Neural crest cell (in vitro differentiated cells): ENCODE results near the gene IL2RG. TPM values are rescaled to one million over a fixed set of nuclear protein-coding genes. Genes with fewer than 3 reads are reported as not detected.

Source experiments
- DNase-seq: peaks from one replicate; pipeline ENCODE4 v3.0.0; 2021; ENCODE audit warnings: low read depth, mixed read lengths, low spot score
- H3K27ac Mint-ChIP-seq: one replicate; pipeline ENCODE4 v1.8.0; 2021; ENCODE audit warnings: mild to moderate bottlenecking, mixed read lengths; ENCODE audit not compliant: unreplicated experiment
- H3K27me3 Mint-ChIP-seq: 2 replicates; pipeline ENCODE4 v1.8.0; 2021; ENCODE audit warnings: low read depth, mild to moderate bottlenecking, mixed read lengths
- H3K36me3 Mint-ChIP-seq: 2 replicates; pipeline ENCODE4 v1.8.0; 2021; ENCODE audit warnings: low read depth, mild to moderate bottlenecking, mixed read lengths
- H3K4me1 Mint-ChIP-seq: 2 replicates; pipeline ENCODE4 v1.8.0; 2021; ENCODE audit warnings: mixed read lengths
- H3K4me3 Mint-ChIP-seq: one replicate; pipeline ENCODE4 v1.8.0; 2021; ENCODE audit warnings: mild to moderate bottlenecking, mixed read lengths
- H3K9me3 Mint-ChIP-seq: 2 replicates; pipeline ENCODE4 v1.8.0; 2021; ENCODE audit warnings: mixed read lengths
- total RNA-seq: library from RNA; stranded (reverse); gene quantifications from 2 replicates; pipeline ENCODE4 v1.2.1, GENCODE V29; 2021
- TF ChIP-seq, protein P1 (sequence below): fragments of 200-600 bp; sonication (generic); conservative IDR thresholded peaks from 2 replicates; pipeline ENCODE4 v1.5.0; 2021; ENCODE audit warnings: antibody characterized with exemption, mild to moderate bottlenecking

The IL2RG gene
- total RNA-seq, 1 donor from 2014 or later, result not detected

DNA sequence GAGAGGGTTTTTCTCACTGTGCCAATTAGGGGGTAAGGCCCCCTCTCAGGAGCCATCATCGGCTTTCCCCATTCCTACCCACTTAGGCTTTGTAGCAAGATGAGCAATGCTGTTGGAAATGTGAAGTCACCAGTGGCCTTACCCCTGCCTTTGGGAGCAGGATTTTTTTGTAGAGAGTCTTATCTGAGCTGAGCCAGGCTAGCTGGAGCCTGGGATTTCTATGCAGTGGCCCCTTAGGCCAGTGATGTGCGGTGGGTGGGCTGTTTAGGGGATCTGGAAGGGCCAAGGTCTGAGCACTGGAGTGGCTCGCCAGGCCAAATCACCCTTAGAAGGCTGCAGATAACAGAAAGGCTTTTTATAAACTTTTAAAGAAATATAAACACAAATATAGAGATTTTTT, 9.1 kb downstream of the IL2RG start:
- Mint-ChIP-seq H3K27me3 (peaks cover 28% of the 10 kb centered on the region), H3K9me3 (peaks cover 4% of the 10 kb centered on the region), H3K36me3 (peaks cover 5% of the 10 kb centered on the region), H3K4me3 (peak overlapping the region; percentile 75), H3K4me1 (peaks cover 58% of the 10 kb centered on the region), H3K27ac (no peak overlapping the region)
- DNase-seq, result no peak
- TF ChIP-seq, protein P1, sequence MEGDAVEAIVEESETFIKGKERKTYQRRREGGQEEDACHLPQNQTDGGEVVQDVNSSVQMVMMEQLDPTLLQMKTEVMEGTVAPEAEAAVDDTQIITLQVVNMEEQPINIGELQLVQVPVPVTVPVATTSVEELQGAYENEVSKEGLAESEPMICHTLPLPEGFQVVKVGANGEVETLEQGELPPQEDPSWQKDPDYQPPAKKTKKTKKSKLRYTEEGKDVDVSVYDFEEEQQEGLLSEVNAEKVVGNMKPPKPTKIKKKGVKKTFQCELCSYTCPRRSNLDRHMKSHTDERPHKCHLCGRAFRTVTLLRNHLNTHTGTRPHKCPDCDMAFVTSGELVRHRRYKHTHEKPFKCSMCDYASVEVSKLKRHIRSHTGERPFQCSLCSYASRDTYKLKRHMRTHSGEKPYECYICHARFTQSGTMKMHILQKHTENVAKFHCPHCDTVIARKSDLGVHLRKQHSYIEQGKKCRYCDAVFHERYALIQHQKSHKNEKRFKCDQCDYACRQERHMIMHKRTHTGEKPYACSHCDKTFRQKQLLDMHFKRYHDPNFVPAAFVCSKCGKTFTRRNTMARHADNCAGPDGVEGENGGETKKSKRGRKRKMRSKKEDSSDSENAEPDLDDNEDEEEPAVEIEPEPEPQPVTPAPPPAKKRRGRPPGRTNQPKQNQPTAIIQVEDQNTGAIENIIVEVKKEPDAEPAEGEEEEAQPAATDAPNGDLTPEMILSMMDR, result no peak

DNA sequence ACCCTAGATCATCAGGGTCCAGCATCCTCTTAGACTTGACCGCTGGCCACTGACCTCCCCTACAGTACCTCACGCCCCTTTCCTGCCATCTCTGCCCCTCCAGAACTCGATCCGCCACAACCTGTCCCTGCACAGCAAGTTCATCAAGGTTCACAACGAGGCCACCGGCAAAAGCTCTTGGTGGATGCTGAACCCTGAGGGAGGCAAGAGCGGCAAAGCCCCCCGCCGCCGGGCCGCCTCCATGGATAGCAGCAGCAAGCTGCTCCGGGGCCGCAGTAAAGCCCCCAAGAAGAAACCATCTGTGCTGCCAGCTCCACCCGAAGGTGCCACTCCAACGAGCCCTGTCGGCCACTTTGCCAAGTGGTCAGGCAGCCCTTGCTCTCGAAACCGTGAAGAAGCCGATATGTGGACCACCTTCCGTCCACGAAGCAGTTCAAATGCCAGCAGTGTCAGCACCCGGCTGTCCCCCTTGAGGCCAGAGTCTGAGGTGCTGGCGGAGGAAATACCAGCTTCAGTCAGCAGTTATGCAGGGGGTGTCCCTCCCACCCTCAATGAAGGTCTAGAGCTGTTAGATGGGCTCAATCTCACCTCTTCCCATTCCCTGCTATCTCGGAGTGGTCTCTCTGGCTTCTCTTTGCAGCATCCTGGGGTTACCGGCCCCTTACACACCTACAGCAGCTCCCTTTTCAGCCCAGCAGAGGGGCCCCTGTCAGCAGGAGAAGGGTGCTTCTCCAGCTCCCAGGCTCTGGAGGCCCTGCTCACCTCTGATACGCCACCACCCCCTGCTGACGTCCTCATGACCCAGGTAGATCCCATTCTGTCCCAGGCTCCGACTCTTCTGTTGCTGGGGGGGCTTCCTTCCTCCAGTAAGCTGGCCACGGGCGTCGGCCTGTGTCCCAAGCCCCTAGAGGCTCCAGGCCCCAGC, 10.5 kb downstream of the IL2RG start:
- Mint-ChIP-seq H3K27ac (no peak overlapping the region), H3K27me3 (peaks cover 38% of the 10 kb centered on the region), H3K36me3 (peaks cover 5% of the 10 kb centered on the region), H3K4me1 (peaks cover 51% of the 10 kb centered on the region), H3K9me3 (no peaks in the 10 kb centered on the region), H3K4me3 (no peak overlapping the region)
- TF ChIP-seq, protein P1, result no peak
- no peak for DNase-seq

GRCh38 chrX:71099736-71100135, 11.6 kb downstream of the IL2RG start:
- H3K36me3 Mint-ChIP-seq, result peaks cover 5% of the 10 kb centered on the region
- H3K9me3 Mint-ChIP-seq, result no peaks in the 10 kb centered on the region
- H3K4me1 Mint-ChIP-seq, result peaks cover 51% of the 10 kb centered on the region
- no peak overlapping the region for H3K27ac Mint-ChIP-seq
- H3K4me3 Mint-ChIP-seq, result peak overlapping the region; percentile 69
- DNase-seq, result no peak
- peaks cover 41% of the 10 kb centered on the region for H3K27me3 Mint-ChIP-seq
- TF ChIP-seq, protein P1, result no peak

DNA sequence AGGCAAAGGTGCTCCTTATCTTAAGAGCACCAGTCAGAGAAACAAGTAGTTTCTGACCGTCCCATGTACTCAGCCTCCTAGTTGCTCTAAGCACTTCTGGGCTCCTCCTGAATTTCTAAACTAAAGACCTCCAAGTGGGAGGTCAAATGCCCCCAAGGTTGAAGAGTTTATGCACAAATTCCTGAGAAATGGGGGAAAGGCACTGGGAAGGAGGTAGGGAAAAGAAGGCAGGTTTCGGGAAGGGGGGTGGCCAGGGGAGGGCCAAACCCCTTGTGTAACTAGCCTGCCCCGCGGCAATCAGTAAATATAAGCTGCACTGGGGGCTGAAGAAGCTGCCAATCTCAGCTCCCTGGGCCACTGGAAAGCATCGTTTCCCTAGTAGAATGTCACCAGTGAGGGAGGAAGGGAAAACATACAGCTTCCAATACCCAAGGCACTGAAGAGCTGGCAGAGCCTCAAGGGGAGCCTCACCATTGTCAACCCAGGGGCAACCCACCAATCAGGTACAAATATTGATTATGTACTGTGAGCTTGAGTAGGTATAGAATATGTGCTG, 12.3 kb downstream of the IL2RG start:
- Mint-ChIP-seq H3K4me3 (peak overlapping the region; percentile 69), H3K9me3 (no peaks in the 10 kb centered on the region), H3K27me3 (peaks cover 43% of the 10 kb centered on the region), H3K4me1 (peaks cover 44% of the 10 kb centered on the region), H3K36me3 (peaks cover 3% of the 10 kb centered on the region), H3K27ac (no peak overlapping the region)
- TF ChIP-seq, protein P1, result no peak
- DNase-seq, result no peak

- Mint-ChIP-seq H3K4me1 (peaks cover 37% of the 10 kb centered on the region), H3K27me3 (peaks cover 44% of the 10 kb centered on the region), H3K9me3 (no peaks in the 10 kb centered on the region), H3K36me3 (peaks cover 3% of the 10 kb centered on the region), H3K27ac (no peak overlapping the region), H3K4me3 (peak overlapping the region; percentile 69)
- DNase-seq, result peak; percentile 15
- TF ChIP-seq, protein P1, result peak; percentile 54
Observed at GRCh38 chrX:71098302-71098701, 13.1 kb downstream of the IL2RG start.
